Measurements from ENCODE around the gene SFXN5. TPM values are rescaled to one million over a fixed set of nuclear protein-coding genes. Genes with fewer than 3 reads are reported as not detected.

Gene SFXN5
- total RNA-seq, 1 donor from 2014 or later: 13.1 TPM

GRCh38 chr2:73072129-73072395 is 550 bp upstream of the SFXN5 start:
- Histone ChIP-seq H3K4me3 (peak overlapping the region; percentile 98), H3K36me3 (no peaks in the 10 kb centered on the region), H3K27me3 (no peaks in the 10 kb centered on the region), H3K9me3 (no peaks in the 10 kb centered on the region), H3K27ac (peak overlapping the region; percentile 97), H3K4me1 (peaks cover 22% of the 10 kb centered on the region)
- TF ChIP-seq, protein P1, sequence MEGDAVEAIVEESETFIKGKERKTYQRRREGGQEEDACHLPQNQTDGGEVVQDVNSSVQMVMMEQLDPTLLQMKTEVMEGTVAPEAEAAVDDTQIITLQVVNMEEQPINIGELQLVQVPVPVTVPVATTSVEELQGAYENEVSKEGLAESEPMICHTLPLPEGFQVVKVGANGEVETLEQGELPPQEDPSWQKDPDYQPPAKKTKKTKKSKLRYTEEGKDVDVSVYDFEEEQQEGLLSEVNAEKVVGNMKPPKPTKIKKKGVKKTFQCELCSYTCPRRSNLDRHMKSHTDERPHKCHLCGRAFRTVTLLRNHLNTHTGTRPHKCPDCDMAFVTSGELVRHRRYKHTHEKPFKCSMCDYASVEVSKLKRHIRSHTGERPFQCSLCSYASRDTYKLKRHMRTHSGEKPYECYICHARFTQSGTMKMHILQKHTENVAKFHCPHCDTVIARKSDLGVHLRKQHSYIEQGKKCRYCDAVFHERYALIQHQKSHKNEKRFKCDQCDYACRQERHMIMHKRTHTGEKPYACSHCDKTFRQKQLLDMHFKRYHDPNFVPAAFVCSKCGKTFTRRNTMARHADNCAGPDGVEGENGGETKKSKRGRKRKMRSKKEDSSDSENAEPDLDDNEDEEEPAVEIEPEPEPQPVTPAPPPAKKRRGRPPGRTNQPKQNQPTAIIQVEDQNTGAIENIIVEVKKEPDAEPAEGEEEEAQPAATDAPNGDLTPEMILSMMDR (IDR thresholded peaks at IDR 0.05): no peak
- ATAC-seq: peak; percentile 4
- no peak for DNase-seq
- intact Hi-C loops (cut with DNase I): no loop called here

DNA sequence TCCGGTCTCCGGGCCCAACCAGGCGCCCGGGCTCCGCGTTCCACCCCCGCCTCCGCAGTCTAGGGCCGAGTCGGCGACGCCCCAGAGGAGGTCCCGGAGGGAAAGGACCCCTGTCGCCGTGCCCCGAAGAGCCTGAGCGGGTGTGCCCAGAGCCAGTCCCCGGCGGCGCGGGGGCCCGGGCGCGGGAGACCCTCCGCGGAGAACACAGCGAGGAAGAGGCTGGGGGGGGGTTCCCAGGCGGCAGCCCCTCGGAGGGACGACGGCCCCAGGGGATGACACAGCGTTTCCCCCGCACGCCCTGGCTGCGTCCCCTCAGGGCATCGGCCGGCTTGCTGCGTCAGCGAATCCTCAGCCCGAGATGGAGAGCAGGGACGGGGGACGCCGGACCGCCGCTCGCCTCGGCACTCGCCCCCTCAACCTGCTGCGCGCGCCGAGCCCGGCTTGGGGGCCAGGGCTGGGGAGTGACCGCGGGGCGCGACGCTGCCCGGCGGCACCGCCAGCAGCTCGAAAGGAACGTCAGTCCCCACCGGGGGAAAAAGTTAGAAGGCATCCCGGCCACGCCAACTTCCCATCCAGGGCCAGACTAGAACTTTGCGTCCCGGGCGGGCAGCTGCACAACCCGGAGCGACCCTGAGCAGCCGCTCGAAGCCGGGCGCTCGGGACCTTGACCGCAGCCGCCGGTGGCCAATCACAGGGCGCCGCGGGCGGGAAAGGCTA is 711 bp downstream of the SFXN5 start:
- intact Hi-C loops (cut with DNase I): no loop called here
- Histone ChIP-seq H3K27me3 (no peaks in the 10 kb centered on the region), H3K4me1 (peaks cover 22% of the 10 kb centered on the region), H3K4me3 (peak overlapping the region; percentile 98), H3K9me3 (no peaks in the 10 kb centered on the region), H3K36me3 (no peaks in the 10 kb centered on the region), H3K27ac (peak overlapping the region; percentile 97)
- TF ChIP-seq, protein P1 (IDR thresholded peaks at IDR 0.05): no peak
- peak; percentile 26 for ATAC-seq
- peak; percentile 79 for DNase-seq

DNA sequence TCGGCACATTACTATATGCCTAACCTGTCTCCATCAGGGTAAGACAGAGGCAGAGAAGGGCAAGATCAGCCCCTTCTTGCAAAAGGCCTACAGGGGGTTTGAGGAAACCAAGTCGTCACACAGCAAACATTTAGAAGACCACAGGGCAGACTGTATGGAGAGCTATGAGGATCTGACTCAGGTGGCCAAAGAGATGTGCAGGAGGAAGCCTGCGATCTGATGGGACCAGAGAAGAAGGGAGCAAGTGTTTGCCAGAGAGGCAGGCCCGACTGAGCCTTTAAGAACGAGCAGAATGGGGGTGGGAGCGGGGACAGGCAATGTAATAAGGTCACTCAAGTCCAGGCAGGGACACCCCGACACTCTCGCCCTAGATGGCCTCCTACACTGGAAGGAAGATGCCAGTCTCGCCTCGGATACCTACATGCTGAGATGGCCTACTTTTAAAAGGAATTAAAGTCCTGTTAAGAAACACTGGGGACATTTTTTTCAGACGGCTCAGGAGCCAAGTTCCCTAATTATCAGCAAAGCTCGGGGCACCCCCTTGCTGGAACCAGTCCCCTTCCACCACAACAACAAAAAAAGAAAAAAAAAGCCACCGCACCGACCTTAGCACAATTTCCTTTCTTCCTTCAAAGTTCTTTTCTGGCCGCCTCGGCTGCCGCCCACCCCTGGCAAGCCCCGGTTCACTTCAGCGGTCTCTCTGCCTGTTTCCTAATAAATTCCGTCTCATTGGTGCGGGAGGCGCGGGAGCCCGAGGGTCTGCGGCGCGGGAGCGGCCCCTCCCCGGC is 1.5 kb downstream of the SFXN5 start:
- Histone ChIP-seq H3K9me3 (no peaks in the 10 kb centered on the region), H3K27me3 (no peaks in the 10 kb centered on the region), H3K36me3 (no peaks in the 10 kb centered on the region), H3K4me1 (peaks cover 22% of the 10 kb centered on the region), H3K27ac (peak overlapping the region; percentile 97), H3K4me3 (peak overlapping the region; percentile 98)
- ATAC-seq: no peak
- DNase-seq: no peak
- intact Hi-C loops (cut with DNase I): no loop called here
- TF ChIP-seq, protein P1 (IDR thresholded peaks at IDR 0.05): no peak

DNA sequence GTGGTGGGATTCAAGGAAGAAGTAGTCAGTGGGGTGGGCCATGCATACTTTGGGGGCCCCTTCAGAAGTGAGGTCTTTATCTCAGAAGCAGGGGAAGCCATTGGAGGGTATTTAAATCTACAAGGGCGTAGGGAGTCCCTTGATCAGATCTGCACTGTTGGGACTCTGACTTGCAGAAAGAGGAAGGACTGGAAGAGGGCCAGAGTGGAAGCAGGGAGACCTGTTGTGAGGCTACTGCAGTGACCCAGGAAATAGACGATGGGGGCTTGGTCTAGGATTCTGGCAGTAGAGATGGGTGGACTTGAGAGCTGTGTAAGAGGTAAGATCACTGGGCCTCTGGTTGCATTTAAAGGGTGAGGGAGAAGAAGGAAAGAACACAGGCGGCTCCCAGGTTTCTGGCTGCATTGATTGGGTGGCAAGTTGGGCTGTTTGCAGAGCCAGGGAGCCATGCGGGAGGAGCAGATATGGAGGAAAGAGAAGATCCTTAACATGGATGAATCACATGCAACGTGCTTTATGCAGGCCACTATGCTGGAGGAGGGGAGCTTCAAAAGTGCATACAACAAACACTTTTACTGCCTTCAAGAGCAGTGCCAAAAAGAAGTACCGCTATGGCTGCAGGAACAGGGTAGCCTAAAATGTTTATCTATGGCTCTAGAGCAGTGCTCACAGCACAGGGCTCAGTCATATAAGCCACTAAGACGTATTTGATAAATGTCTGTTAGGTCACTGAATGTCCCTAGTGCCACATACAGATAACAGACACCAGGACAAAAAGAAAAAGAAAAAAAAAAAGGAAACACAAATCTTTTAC is 2.3 kb downstream of the SFXN5 start:
- Histone ChIP-seq H3K4me3 (peak overlapping the region; percentile 98), H3K9me3 (no peaks in the 10 kb centered on the region), H3K27me3 (no peaks in the 10 kb centered on the region), H3K4me1 (peaks cover 22% of the 10 kb centered on the region), H3K36me3 (no peaks in the 10 kb centered on the region), H3K27ac (no peak overlapping the region)
- DNase-seq (no peak), ATAC-seq (no peak)
- TF ChIP-seq, protein P1 (IDR thresholded peaks at IDR 0.05): no peak
- intact Hi-C loops (cut with DNase I): no loop called here

GRCh38 chr2:73068147-73068546 is 3.4 kb downstream of the SFXN5 start:
- H3K36me3 ChIP-seq: no peaks in the 10 kb centered on the region
- ATAC-seq: no peak
- peaks cover 22% of the 10 kb centered on the region for H3K4me1 ChIP-seq
- no peak overlapping the region for H3K27ac ChIP-seq
- TF ChIP-seq, protein P1 (IDR thresholded peaks at IDR 0.05): no peak
- no peaks in the 10 kb centered on the region for H3K27me3 ChIP-seq
- intact Hi-C loops (cut with DNase I): no loop called here
- DNase-seq: no peak
- no peak overlapping the region for H3K4me3 ChIP-seq
- H3K9me3 ChIP-seq: no peaks in the 10 kb centered on the region
